Stimulated activated naive CD8-positive, alpha-beta T cell treated with anti-CD3 and anti-CD28 coated beads, Interleukin-15, Interleukin-2, amounts not matched to agents 100 ng/mL and 50 ng/mL, for 24 hours (primary cell): Measurements from ENCODE around the gene BGLAP.

Experiments used
- H3K27ac Mint-ChIP-seq: one replicate; pipeline ENCODE4 v1.8.0; 2021; ENCODE audit warnings: mild to moderate bottlenecking, mixed read lengths
- H3K27me3 Mint-ChIP-seq: one replicate; pipeline ENCODE4 v1.8.0; 2021; ENCODE audit warnings: mixed read lengths
- H3K36me3 Mint-ChIP-seq: one replicate; pipeline ENCODE4 v1.8.0; 2021; ENCODE audit warnings: low read depth, mixed read lengths
- H3K4me1 Mint-ChIP-seq: one replicate; pipeline ENCODE4 v1.8.0; 2021; ENCODE audit warnings: low read depth, mixed read lengths
- H3K4me3 Mint-ChIP-seq: one replicate; pipeline ENCODE4 v1.8.0; 2021; ENCODE audit warnings: mild to moderate bottlenecking, mixed read lengths
- H3K9me3 Mint-ChIP-seq: one replicate; pipeline ENCODE4 v1.8.0; 2021; ENCODE audit warnings: mixed read lengths

BGLAP gene

DNA sequence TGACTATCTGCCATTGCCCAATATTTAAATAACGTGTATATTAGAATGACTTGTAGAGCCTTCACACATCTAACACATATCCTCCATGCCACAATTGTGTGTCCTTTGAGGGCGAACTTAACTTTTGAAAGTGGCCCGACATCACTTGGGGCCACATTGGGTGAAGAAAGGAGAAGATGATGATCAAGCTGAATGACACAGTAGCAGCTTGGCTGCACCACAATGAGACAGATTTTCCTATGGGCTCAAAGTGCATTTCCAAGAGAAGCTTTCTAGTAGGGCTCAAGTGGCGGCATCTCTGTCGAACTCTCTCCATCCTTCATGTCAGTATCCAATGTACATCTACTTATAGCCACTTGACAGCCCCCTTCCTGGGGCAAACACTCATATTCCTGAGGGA is 3.7 kb upstream of the BGLAP start:
- Mint-ChIP-seq H3K9me3 (no peaks in the 10 kb centered on the region), H3K4me1 (peaks cover 13% of the 10 kb centered on the region), H3K36me3 (peaks cover 57% of the 10 kb centered on the region), H3K27ac (peak overlapping the region; percentile 79), H3K4me3 (no peak overlapping the region), H3K27me3 (no peaks in the 10 kb centered on the region)

DNA sequence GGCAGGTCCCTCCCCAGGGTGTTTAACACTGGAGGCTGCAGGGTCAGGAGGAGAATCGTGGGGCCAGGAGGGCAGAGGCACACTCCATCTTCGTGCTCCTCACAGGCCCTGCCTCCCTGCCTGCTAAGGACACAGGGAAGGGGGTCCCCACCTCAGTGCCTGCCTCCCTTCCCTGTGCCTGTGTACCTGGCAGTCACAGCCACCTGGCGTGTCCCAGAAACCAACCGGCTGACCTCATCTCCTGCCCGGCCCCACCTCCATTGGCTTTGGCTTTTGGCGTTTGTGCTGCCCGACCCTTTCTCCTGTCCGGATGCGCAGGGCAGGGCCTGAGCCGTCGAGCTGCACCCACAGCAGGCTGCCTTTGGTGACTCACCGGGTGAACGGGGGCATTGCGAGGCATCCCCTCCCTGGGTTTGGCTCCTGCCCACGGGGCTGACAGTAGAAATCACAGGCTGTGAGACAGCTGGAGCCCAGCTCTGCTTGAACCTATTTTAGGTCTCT is 623 bp upstream of the BGLAP start:
- peaks cover 33% of the 10 kb centered on the region for H3K4me1 Mint-ChIP-seq
- peak overlapping the region; percentile 15 for H3K27ac Mint-ChIP-seq
- H3K36me3 Mint-ChIP-seq: peaks cover 42% of the 10 kb centered on the region
- no peaks in the 10 kb centered on the region for H3K27me3 Mint-ChIP-seq
- no peaks in the 10 kb centered on the region for H3K9me3 Mint-ChIP-seq
- no peak overlapping the region for H3K4me3 Mint-ChIP-seq

DNA sequence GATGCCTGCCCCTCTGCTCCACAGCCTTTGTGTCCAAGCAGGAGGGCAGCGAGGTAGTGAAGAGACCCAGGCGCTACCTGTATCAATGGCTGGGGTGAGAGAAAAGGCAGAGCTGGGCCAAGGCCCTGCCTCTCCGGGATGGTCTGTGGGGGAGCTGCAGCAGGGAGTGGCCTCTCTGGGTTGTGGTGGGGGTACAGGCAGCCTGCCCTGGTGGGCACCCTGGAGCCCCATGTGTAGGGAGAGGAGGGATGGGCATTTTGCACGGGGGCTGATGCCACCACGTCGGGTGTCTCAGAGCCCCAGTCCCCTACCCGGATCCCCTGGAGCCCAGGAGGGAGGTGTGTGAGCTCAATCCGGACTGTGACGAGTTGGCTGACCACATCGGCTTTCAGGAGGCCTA is 754 bp downstream of the BGLAP start:
- Mint-ChIP-seq H3K4me1 (peaks cover 31% of the 10 kb centered on the region), H3K9me3 (no peaks in the 10 kb centered on the region), H3K27ac (no peak overlapping the region), H3K4me3 (no peak overlapping the region), H3K36me3 (peaks cover 29% of the 10 kb centered on the region), H3K27me3 (no peaks in the 10 kb centered on the region)

GRCh38 chr1:156244126-156244525 is 2.1 kb downstream of the BGLAP start:
- no peak overlapping the region for H3K4me3 Mint-ChIP-seq
- H3K4me1 Mint-ChIP-seq: peaks cover 20% of the 10 kb centered on the region
- no peaks in the 10 kb centered on the region for H3K9me3 Mint-ChIP-seq
- no peaks in the 10 kb centered on the region for H3K27me3 Mint-ChIP-seq
- peaks cover 17% of the 10 kb centered on the region for H3K36me3 Mint-ChIP-seq
- H3K27ac Mint-ChIP-seq: no peak overlapping the region

- H3K4me3 Mint-ChIP-seq: no peak overlapping the region
- no peaks in the 10 kb centered on the region for H3K9me3 Mint-ChIP-seq
- no peaks in the 10 kb centered on the region for H3K27me3 Mint-ChIP-seq
- peak overlapping the region; percentile 74 for H3K27ac Mint-ChIP-seq
- H3K4me1 Mint-ChIP-seq: peaks cover 20% of the 10 kb centered on the region
- H3K36me3 Mint-ChIP-seq: peaks cover 14% of the 10 kb centered on the region
These were observed 2.7 kb downstream of the BGLAP start for GRCh38 chr1:156244712-156245111.

DNA sequence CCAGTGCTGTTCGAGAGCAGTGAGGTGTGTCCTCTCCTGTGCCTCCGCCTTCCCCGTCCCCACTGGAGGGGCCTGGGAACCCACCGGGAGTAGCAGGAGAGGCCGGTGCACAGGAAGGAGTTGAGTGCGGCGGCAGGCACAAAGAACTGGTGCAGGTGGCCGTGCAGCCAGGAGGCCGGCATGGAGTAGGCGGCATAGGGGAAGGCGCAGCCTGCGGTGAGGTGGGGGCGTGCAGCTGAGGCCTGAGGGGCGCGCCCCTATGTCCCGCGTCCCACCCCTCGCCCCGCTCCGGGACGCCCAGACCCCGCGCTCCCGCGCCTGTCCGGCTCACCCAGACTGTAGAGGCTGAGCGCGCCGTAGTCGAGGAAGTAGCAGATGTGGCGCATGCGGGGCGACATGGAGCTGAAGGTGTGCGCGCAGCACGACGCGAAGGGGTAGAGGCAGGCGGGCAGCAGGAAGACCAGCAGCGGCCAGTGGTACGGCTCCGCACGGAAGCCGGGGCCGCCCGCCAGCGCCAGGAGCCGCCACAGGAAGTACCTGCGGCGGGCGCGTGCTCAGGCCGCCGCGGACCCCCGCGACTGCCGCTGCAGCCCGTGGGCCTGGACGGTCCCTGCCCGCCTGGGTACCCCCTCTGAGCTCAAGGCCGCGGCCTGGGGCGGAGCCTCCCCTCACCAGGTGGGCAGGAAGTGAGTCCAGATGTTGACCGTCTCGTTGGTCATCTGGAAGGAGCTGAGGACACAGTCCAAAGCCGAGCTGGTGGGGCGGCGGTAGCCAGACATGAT is 3.7 kb downstream of the BGLAP start:
- Mint-ChIP-seq H3K4me3 (peak overlapping the region; percentile 75), H3K4me1 (peaks cover 20% of the 10 kb centered on the region), H3K27ac (peak overlapping the region; percentile 74), H3K36me3 (peaks cover 15% of the 10 kb centered on the region), H3K9me3 (no peaks in the 10 kb centered on the region), H3K27me3 (no peaks in the 10 kb centered on the region)

DNA sequence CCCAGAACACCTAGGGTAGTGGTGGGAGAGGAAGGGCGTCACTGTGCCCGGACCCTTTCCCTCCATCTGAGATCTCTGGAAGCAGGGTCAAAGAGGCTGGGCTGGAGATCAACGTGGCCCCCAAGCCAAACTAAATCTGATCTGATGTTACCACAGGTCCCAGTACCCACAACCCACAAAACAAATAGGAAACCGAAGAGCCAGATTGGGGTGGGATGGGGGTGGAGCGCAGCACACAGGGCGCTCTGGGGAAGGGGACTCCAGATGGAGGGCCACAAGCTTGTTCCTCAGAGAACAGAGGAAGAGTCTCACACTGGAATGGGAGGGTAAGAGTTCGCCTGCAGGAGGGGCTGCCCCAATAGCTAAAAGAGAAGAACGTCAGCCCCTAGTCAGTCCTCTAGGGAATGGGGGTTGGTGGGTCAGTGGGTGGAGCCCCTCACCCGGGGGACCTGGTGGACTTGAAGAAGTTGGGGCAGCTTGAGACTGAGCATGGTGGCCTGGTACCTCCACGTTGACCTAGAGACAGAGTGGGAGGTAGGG is 4.3 kb downstream of the BGLAP start:
- H3K4me3 Mint-ChIP-seq: peak overlapping the region; percentile 19
- H3K4me1 Mint-ChIP-seq: peaks cover 20% of the 10 kb centered on the region
- H3K9me3 Mint-ChIP-seq: no peaks in the 10 kb centered on the region
- peaks cover 11% of the 10 kb centered on the region for H3K36me3 Mint-ChIP-seq
- peak overlapping the region; percentile 6 for H3K27ac Mint-ChIP-seq
- H3K27me3 Mint-ChIP-seq: no peaks in the 10 kb centered on the region

DNA sequence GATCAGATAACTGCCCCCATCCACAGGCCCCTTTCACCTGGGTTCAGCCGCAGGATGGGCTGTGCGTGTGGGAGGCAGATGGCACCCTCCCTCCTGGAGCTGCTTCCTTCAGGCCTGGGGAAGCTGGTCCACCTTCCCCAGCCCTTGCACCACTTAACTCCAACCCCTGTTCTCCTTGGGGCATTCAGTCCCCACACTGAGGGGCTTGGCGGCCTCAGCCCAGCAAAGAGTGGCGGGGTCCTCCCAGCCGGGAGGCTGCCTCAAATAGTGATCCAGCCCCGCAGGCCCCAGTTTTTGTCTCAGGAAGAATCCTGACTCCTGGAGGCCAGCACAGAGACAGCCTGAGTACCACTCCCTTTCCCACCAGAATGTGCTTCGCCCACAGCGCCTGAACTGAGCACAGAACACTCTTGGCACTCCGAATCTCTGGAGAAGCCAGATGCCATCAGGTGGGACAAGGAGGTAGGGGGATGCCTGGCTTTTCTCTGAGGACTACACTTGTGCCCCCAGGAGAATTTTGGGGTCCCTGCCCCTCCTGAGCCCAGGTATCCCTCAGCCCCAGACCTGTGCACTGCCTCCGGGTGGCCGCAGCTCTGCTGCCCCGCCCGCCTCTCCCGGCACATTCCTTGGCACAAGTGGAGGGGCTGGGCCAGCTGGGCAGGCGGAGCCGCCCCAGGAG is 4.9 kb downstream of the BGLAP start:
- Mint-ChIP-seq H3K36me3 (peaks cover 11% of the 10 kb centered on the region), H3K27ac (no peak overlapping the region), H3K27me3 (no peaks in the 10 kb centered on the region), H3K4me1 (peaks cover 20% of the 10 kb centered on the region), H3K4me3 (no peak overlapping the region), H3K9me3 (no peaks in the 10 kb centered on the region)

DNA sequence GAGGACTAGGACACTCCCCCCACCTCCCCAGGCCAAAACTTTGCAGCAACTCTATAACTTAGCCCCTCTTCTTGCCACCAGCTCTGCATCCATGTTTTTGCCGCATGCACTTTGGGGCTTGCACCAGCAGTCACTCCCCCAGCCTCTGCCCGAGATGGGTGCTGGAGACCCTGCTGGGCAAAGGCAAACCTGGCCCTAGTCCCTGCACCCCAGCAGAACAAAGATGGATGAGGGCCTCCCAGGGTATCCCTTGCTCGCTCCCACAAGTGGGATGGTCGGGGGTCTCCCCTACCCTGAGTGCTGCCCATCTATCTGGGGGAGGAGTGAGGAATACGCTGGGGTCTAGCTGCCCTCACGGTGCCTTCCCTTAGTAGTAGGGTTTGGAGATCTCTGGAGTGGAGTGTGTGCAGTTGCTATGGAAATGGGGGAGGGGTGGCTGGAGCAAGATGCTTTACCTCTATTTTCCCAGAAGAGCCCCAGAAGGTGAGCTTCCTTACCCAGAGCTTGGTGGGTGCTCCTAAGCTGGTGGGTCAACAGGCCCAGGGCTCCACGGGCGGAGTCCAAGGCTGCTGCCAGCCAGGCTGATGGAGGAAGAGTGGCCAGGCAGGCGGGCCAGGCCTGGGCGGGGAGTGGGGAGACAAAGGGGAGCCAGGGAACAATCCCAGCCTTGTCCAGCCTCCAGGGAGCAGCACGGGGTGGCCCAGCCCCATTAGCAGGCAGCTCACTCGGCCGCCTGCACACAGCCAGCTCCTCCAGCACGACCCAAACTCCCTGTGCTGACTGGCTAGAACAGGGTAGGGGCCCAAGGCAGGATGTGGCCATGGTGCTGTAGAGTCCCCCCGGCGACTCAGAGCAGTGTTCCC is 5.7 kb downstream of the BGLAP start, which contains the start of gene PAQR6:
TSS of gene PAQR6 (minus strand) at position 597 of the 863 bp plus-strand sequence. CDS start 1,325 bp downstream, outside the sequence.
- peak within 1 kb of the TSS; percentile 36 for H3K27ac Mint-ChIP-seq
- peaks cover 19% of the 10 kb centered on the region for H3K36me3 Mint-ChIP-seq
- no peaks in the 10 kb centered on the region for H3K27me3 Mint-ChIP-seq

GRCh38 chr1:156248323-156248683 is 6.3 kb downstream of the BGLAP start:
- H3K27me3 Mint-ChIP-seq: no peaks in the 10 kb centered on the region
- H3K4me1 Mint-ChIP-seq: peaks cover 20% of the 10 kb centered on the region
- H3K27ac Mint-ChIP-seq: no peak overlapping the region
- H3K36me3 Mint-ChIP-seq: peaks cover 25% of the 10 kb centered on the region
- no peaks in the 10 kb centered on the region for H3K9me3 Mint-ChIP-seq
- H3K4me3 Mint-ChIP-seq: no peak overlapping the region

More for the DNA sequence above, 5.7 kb downstream of the BGLAP start, which contains the start of gene PAQR6:
- H3K4me1 Mint-ChIP-seq: peaks cover 20% of the 10 kb centered on the region
- no peak within 1 kb of the TSS for H3K4me3 Mint-ChIP-seq
- no peaks in the 10 kb centered on the region for H3K9me3 Mint-ChIP-seq

- Mint-ChIP-seq H3K36me3 (peaks cover 35% of the 10 kb centered on the region), H3K4me1 (peaks cover 19% of the 10 kb centered on the region), H3K9me3 (no peaks in the 10 kb centered on the region), H3K27ac (no peak overlapping the region), H3K27me3 (no peaks in the 10 kb centered on the region), H3K4me3 (no peak overlapping the region)
These were observed 7.6 kb downstream of the BGLAP start for GRCh38 chr1:156249593-156249992.

DNA sequence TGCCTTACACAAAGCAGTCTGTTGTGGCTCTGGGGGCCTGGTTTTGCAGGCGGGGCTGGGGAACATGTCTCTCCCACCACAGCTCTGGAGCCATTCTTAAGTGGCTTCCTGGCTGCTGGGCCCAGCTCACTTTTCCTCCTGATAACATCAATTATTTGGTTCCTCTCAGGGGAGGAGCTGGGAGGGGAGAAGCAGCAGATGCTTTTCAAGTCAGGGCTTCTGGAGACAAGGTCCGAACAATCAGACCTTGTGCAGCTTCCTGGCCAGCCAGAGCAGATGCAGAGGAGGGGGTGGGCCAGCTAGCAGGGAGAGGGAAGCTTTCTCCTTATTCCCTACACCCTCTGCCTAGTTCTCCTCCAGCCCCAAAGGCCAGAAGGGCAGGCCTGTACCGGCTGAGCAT is 9.5 kb downstream of the BGLAP start:
- no peak overlapping the region for H3K4me3 Mint-ChIP-seq
- H3K4me1 Mint-ChIP-seq: no peaks in the 10 kb centered on the region
- no peaks in the 10 kb centered on the region for H3K27me3 Mint-ChIP-seq
- H3K9me3 Mint-ChIP-seq: no peaks in the 10 kb centered on the region
- H3K27ac Mint-ChIP-seq: no peak overlapping the region
- peaks cover 45% of the 10 kb centered on the region for H3K36me3 Mint-ChIP-seq

- no peak overlapping the region for H3K4me3 Mint-ChIP-seq
- no peaks in the 10 kb centered on the region for H3K9me3 Mint-ChIP-seq
- H3K27me3 Mint-ChIP-seq: no peaks in the 10 kb centered on the region
- peak overlapping the region; percentile 76 for H3K27ac Mint-ChIP-seq
- peaks cover 62% of the 10 kb centered on the region for H3K36me3 Mint-ChIP-seq
- H3K4me1 Mint-ChIP-seq: no peaks in the 10 kb centered on the region
These were observed 11.7 kb downstream of the BGLAP start for GRCh38 chr1:156253634-156254033.

DNA sequence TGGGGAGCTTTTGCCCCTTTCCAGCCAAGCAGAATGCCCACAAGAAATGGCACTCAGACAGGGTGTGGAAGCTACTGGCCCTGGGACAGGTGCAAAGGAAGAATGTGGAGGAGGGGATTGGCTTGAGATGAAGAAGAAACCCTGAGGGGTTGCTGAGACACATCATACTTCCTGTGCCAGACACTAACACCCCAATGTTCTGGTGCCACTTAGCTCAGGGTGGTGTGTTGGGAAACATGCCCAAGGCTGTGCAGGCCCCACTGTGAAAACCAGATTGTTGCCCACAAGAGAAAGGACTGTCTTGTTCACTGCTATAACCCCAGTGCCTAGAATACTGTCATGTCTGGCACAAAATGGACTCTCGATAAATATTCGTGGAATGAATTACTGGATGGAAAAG is 15.7 kb downstream of the BGLAP start:
- Mint-ChIP-seq H3K4me3 (no peak overlapping the region), H3K4me1 (peaks cover 3% of the 10 kb centered on the region), H3K36me3 (peaks cover 71% of the 10 kb centered on the region), H3K27ac (peak overlapping the region; percentile 31), H3K27me3 (no peaks in the 10 kb centered on the region), H3K9me3 (no peaks in the 10 kb centered on the region)
